B cell (primary cell): ENCODE data around the gene ANAPC5. TPM values are rescaled to one million over a fixed set of nuclear protein-coding genes. Genes with fewer than 3 reads are reported as not detected.

ENCODE experiments used
- ATAC-seq: fragments of 200-7000 bp; cut with Tn5 transposase; one replicate; pipeline ENCODE4 v1.10.0; 2021; ENCODE audit warnings: low read depth, mild to moderate bottlenecking, moderate number of reproducible peaks, moderate library complexity
- CTCF ChIA-PET: fragments of 350-600 bp; sonication (Branson Sonifier 250); formaldehyde crosslinking; loops from one replicate; lab custom pipeline; 2021; ENCODE audit warnings: antibody characterized with exemption, inconsistent platforms; lab: Charles Lee
- POLR2A ChIA-PET: fragments of 350-600 bp; sonication (Branson Sonifier 250); formaldehyde crosslinking; loops from one replicate; lab custom pipeline; 2021; ENCODE audit warnings: antibody characterized with exemption; lab: Charles Lee
- DNase-seq: peaks from one replicate; pipeline ENCODE4 v3.0.0; 2013
- H2AFZ ChIP-seq: 2 replicates; pipeline ENCODE4 v1.6.1; 2012; ENCODE audit warnings: mild to moderate bottlenecking, low read depth, low read length; ENCODE audit not compliant: insufficient read depth, poor library complexity, severe bottlenecking
- H3K27ac ChIP-seq, 2 donors: 1 replicate in 1 of 2; 2 replicates in 1 of 2; pipeline ENCODE4 v1.5.1; 2012 to 2013; ENCODE audit warnings: low read length in 2 of 2, mild to moderate bottlenecking in 2 of 2, moderate library complexity in 1 of 2
- H3K27me3 ChIP-seq, 4 experiments: fragments of 200-600 bp in 1 of 4; sonication (generic) in 1 of 4; replicated peaks in 1 of 4; 1 replicate in 2 of 4; 2 replicates in 2 of 4; pipeline versions ENCODE4 v1.6.1 to v1.7.0; 2013 to 2016; ENCODE audit warnings: low read length in 3 of 4, mild to moderate bottlenecking in 2 of 4, mixed read lengths in 1 of 4, moderate library complexity in 1 of 4; ENCODE audit not compliant: insufficient read depth in 4 of 4, control insufficient read depth in 3 of 4; ENCODE audit errors: control extremely low read depth in 1 of 4
- H3K36me3 ChIP-seq, 2 experiments: replicated peaks in 1 of 2; 1 replicate in 1 of 2; 2 replicates in 1 of 2; pipeline versions ENCODE4 v1.6.1 to v1.7.1; 2013; ENCODE audit warnings: low read length in 1 of 2; ENCODE audit not compliant: insufficient read depth in 2 of 2, control insufficient read depth in 1 of 2; ENCODE audit errors: control extremely low read depth in 1 of 2, extremely low read depth in 1 of 2
- H3K4me1 ChIP-seq, 2 donors: fragments of 200-600 bp in 1 of 2; sonication (generic) in 1 of 2; 1 replicate in 1 of 2; 2 replicates in 1 of 2; pipeline versions ENCODE4 v1.5.1 to v1.6.1; 2013 to 2017; ENCODE audit warnings: low read length in 2 of 2; ENCODE audit not compliant: control insufficient read depth in 2 of 2, insufficient read depth in 2 of 2
- H3K4me2 ChIP-seq: replicated peaks from 2 replicates; pipeline ENCODE3; 2012; ENCODE audit warnings: mild to moderate bottlenecking, low read depth, low read length; ENCODE audit not compliant: poor library complexity, severe bottlenecking
- H3K4me3 ChIP-seq, 5 experiments: fragments of 200-600 bp in 1 of 5; sonication (generic) in 1 of 5; 1 replicate in 3 of 5; 2 replicates in 2 of 5; pipeline versions ENCODE4 v1.5.1 to v1.7.0; 2011 to 2016; ENCODE audit warnings: low read length in 4 of 5, mild to moderate bottlenecking in 4 of 5, low read depth in 2 of 5, control low read depth in 1 of 5, moderate library complexity in 1 of 5; ENCODE audit not compliant: insufficient read depth in 1 of 5; ENCODE audit errors: control extremely low read depth in 1 of 5, extremely low read depth in 1 of 5
- H3K79me2 ChIP-seq: fragments of 200-600 bp; sonication (generic); one replicate; pipeline ENCODE4 v1.6.0; 2016; ENCODE audit warnings: low read length; ENCODE audit not compliant: control insufficient read depth, insufficient read depth
- H3K9ac ChIP-seq: fragments of 200-600 bp; sonication (generic); 2 replicates; pipeline ENCODE4 v1.6.1; 2017; ENCODE audit warnings: mild to moderate bottlenecking, low read length, moderate library complexity
- H3K9me3 ChIP-seq, 3 donors: one replicate each; pipeline versions ENCODE4 v1.6.1 to v1.7.1; 2013; ENCODE audit warnings: low read length in 2 of 3; ENCODE audit not compliant: control insufficient read depth in 2 of 3, insufficient read depth in 1 of 3; ENCODE audit errors: control extremely low read depth in 1 of 3
- H4K20me1 ChIP-seq: 2 replicates; pipeline ENCODE4 v1.6.0; 2012; ENCODE audit warnings: mild to moderate bottlenecking, low read length; ENCODE audit not compliant: insufficient read depth, control insufficient read depth, poor library complexity, severe bottlenecking
- H3K27ac Mint-ChIP-seq: one replicate; pipeline ENCODE4 v1.8.0; 2021; ENCODE audit warnings: mixed read lengths
- H3K27me3 Mint-ChIP-seq: one replicate; pipeline ENCODE4 v1.8.0; 2021; ENCODE audit warnings: mixed read lengths
- H3K4me1 Mint-ChIP-seq: one replicate; pipeline ENCODE4 v1.8.0; 2021; ENCODE audit warnings: mixed read lengths
- H3K4me3 Mint-ChIP-seq: one replicate; pipeline ENCODE4 v1.8.0; 2021; ENCODE audit warnings: mixed read lengths
- H3K9me3 Mint-ChIP-seq: one replicate; pipeline ENCODE4 v1.8.0; 2022; ENCODE audit warnings: mixed read lengths; ENCODE audit not compliant: insufficient read depth
- CTCF ChIP-seq: fragments of 200-600 bp; IDR thresholded peaks from one replicate; pipeline ENCODE4 v1.8.0; 2022; ENCODE audit warnings: antibody characterized with exemption, mild to moderate bottlenecking
- EZH2 ChIP-seq: IDR thresholded peaks from 2 replicates; pipeline ENCODE4 v1.6.1; 2012; ENCODE audit warnings: borderline replicate concordance, low read depth, mild to moderate bottlenecking, moderate library complexity, low read length; ENCODE audit not compliant: insufficient read depth, poor library complexity, severe bottlenecking
- WGBS: methylation state at CpG from one replicate; pipeline ENCODE4 v1.1.5; 2013; ENCODE audit warnings: missing lambda C conversion rate; ENCODE audit not compliant: insufficient coverage; 5-methylcytosine and 5-hydroxymethylcytosine counted together
- intact Hi-C: fragments of 100-400 bp; cut with micrococcal nuclease; formaldehyde crosslinking; loops from one replicate; pipeline ENCODE4 v1.10.0; 2022
- polyA plus RNA-seq: library from polyadenylated mRNA; depleted of rRNA; stranded (reverse); fragments of >200 nt; gene quantifications from 2 replicates; pipeline ENCODE4 v1.2.3, GENCODE V29; 2012
- total RNA-seq, 2 donors: library from RNA; stranded (reverse); fragments of 120-200 nt in 1 of 2; gene quantifications; 1 replicate in 1 of 2; 2 replicates in 1 of 2; pipeline versions ENCODE4 v1.2.3 to v1.2.4, GENCODE V29; 2013 to 2022

ANAPC5 gene
- total and polyA plus RNA-seq, 2 donors (not counting 1 experiment from before 2014, with no cell fraction given) = 150 to 171 TPM

- no peak for ATAC-seq
Measured at GRCh38 chr12:121274036-121274763, 78.0 kb downstream of the ANAPC5 start.

More at GRCh38 chr12:121274036-121274763, 78.0 kb downstream of the ANAPC5 start:
- Histone ChIP-seq H3K79me2 (peaks cover 12% of the 10 kb centered on the region), H3K4me2 (no peak overlapping the region), H2AFZ (no peak overlapping the region), H3K27ac (no peak overlapping the region), H3K4me3 (no peak overlapping the region), H3K4me1 (no peaks in the 10 kb centered on the region), H3K9me3 (no peaks in the 10 kb centered on the region), H3K27me3 (no peaks in the 10 kb centered on the region), H4K20me1 (no peaks in the 10 kb centered on the region), H3K9ac (no peak overlapping the region), H3K36me3 (peaks cover 5 to 12% of the 10 kb centered on the region in 2 experiments)
- ChIA-PET POLR2A (interaction anchor here (0.9 kb wide), 1 partner anchor 20 kb away, joined by 7 read pairs; no protein-coding TSS in a partner anchor), CTCF (interaction anchor here (1.0 kb wide), 1 partner anchor 14 kb away, joined by 3 read pairs; no protein-coding TSS in a partner anchor)
- no peak for DNase-seq
- intact Hi-C loops = no loop called here
- Mint-ChIP-seq H3K4me1 (peaks cover 8% of the 10 kb centered on the region), H3K9me3 (no peaks in the 10 kb centered on the region), H3K4me3 (no peak overlapping the region), H3K27ac (no peak overlapping the region), H3K27me3 (no peaks in the 10 kb centered on the region)
- WGBS = 97% methylated on average over 35 of the region's 35 CpGs
- TF ChIP-seq CTCF (no peak), EZH2 (no peak)
